Esophagus muscularis mucosa (tissue), 3 donors: ENCODE results near the gene SLC39A11.

Experiments
- POLR2A ChIP-seq: fragments of 450-650 bp; IDR thresholded peaks from one replicate; pipeline ENCODE4 v1.6.1; 2017; ENCODE audit warnings: antibody characterized with exemption, moderate library complexity, mild to moderate bottlenecking, low read depth
- POLR2AphosphoS5 ChIP-seq, 2 donors: sonication (generic); formaldehyde crosslinking; IDR thresholded peaks; one replicate each; pipeline ENCODE4 v1.6.1; 2017; ENCODE audit warnings: antibody characterized with exemption in 2 of 2
- TF ChIP-seq, protein P1 (sequence below), 3 experiments: fragments of 200-600 bp in 2 of 3; fragments of 450-650 bp in 1 of 3; sonication (generic) in 2 of 3; IDR thresholded peaks; one replicate each; pipeline ENCODE4 v1.5.1; 2017 to 2019; ENCODE audit warnings: antibody characterized with exemption in 3 of 3, mild to moderate bottlenecking in 2 of 3, moderate library complexity in 1 of 3

DNA sequence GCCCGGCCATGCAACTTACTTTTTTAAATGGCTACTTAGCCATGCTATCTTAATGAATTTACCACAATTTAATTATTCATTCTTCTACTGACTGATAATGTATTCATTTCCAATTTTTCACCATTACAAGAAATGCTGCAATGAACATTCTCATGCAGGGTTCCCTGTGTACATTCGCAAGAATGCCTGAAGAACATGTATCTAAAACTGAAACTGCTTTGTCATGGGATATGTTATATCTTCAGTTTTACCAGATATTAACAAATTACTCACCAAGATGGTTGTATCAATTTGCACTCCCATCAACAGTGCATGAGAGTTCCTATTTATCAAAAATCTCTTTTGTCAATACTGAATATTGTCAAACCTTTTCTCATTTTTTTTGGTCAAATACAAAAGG, 100.8 kb downstream of the SLC39A11 start:
- TF ChIP-seq, protein P1, sequence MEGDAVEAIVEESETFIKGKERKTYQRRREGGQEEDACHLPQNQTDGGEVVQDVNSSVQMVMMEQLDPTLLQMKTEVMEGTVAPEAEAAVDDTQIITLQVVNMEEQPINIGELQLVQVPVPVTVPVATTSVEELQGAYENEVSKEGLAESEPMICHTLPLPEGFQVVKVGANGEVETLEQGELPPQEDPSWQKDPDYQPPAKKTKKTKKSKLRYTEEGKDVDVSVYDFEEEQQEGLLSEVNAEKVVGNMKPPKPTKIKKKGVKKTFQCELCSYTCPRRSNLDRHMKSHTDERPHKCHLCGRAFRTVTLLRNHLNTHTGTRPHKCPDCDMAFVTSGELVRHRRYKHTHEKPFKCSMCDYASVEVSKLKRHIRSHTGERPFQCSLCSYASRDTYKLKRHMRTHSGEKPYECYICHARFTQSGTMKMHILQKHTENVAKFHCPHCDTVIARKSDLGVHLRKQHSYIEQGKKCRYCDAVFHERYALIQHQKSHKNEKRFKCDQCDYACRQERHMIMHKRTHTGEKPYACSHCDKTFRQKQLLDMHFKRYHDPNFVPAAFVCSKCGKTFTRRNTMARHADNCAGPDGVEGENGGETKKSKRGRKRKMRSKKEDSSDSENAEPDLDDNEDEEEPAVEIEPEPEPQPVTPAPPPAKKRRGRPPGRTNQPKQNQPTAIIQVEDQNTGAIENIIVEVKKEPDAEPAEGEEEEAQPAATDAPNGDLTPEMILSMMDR (IDR thresholded peaks at IDR 0.05): no peak
- TF ChIP-seq POLR2AphosphoS5 (IDR thresholded peaks at IDR 0.05) (no peak), POLR2A (no peak)
